Measurements from ENCODE around the gene APOL6.

- TF ChIP-seq CTCF (IDR thresholded peaks at IDR 0.05 in 2 of 3, conservative IDR thresholded peaks at IDR 0.05 in 1 of 3; ENCODE audit: control insufficient read depth in 2 of 3, extremely low read depth in 1 of 3, insufficient read depth in 1 of 3, low read depth in 3 of 3, low read length in 3 of 3) (no peak), ZNF274 (IDR thresholded peaks at IDR 0.05; ENCODE audit: insufficient read depth, insufficient read length) (no peak)
Observed at GRCh38 chr22:35624547-35624946, 23.7 kb upstream of the APOL6 start.
